ENCODE results near the gene GAL. TPM values are rescaled to one million over a fixed set of nuclear protein-coding genes. Genes with fewer than 3 reads are reported as not detected.
A peak's percentile ranks its signal among the peaks of the same experiment; 100 is the strongest.

The GAL gene
- total RNA-seq, 1 experiment from 2014 or later: 65.2 TPM

- Histone ChIP-seq H3K14ac (ENCODE audit: insufficient read depth, low read length) (no peak overlapping the region), H3K4me2 (ENCODE audit: insufficient read depth, insufficient read length, low read length) (no peak overlapping the region), H2BK5ac (ENCODE audit: insufficient read length, low read length) (no peak overlapping the region), H3K56ac (ENCODE audit: insufficient read length, low read depth, low read length) (no peak overlapping the region), H3K79me2 (ENCODE audit: insufficient read depth, low read length) (no peaks in the 10 kb centered on the region), H3K27me3 (ENCODE audit: insufficient read depth, low read length) (no peaks in the 10 kb centered on the region), H2AK5ac (ENCODE audit: insufficient read length, low read length) (no peak overlapping the region), H4K91ac (ENCODE audit: insufficient read length, low read depth, low read length) (no peak overlapping the region), H3K9me3 (ENCODE audit: control insufficient read depth, low read depth, low read length) (no peaks in the 10 kb centered on the region), H2BK20ac (ENCODE audit: low read depth, low read length, poor library complexity, severe bottlenecking) (no peak overlapping the region), H3K9ac (ENCODE audit: extremely low read depth, insufficient read length, low read length) (no peak overlapping the region), H4K5ac (ENCODE audit: insufficient read length, low read depth, low read length) (no peak overlapping the region), H3K4me1 (ENCODE audit: insufficient read depth, low read length) (peaks cover 2% of the 10 kb centered on the region; the same call in 1 of the 2 replicates), H2AFZ (ENCODE audit: low read length) (no peak overlapping the region), H3K23ac (ENCODE audit: insufficient read length, low read depth, low read length) (no peak overlapping the region), H3K18ac (ENCODE audit: insufficient read length, low read depth, low read length) (no peak overlapping the region), H4K8ac (replicated peaks; ENCODE audit: insufficient read length, low read depth, low read length) (no peak overlapping the region), H2BK120ac (ENCODE audit: low read depth, low read length, poor library complexity, severe bottlenecking) (no peak overlapping the region), H3K27ac (ENCODE audit: insufficient read length, low read depth, low read length) (no peak overlapping the region), H2BK12ac (ENCODE audit: insufficient read length, low read depth, low read length) (no peak overlapping the region), H3K23me2 (ENCODE audit: insufficient read length, low read depth, low read length, poor library complexity, severe bottlenecking) (no peaks in the 10 kb centered on the region), H3K4ac (ENCODE audit: low read depth, low read length) (no peak overlapping the region), H3T11ph (ENCODE audit: low read length) (no peak overlapping the region), H4K20me1 (ENCODE audit: control insufficient read depth, insufficient read depth, insufficient read length) (no peaks in the 10 kb centered on the region), H2BK15ac (ENCODE audit: low read depth, low read length) (no peak overlapping the region), H3K79me1 (ENCODE audit: insufficient read depth, low read depth, low read length, poor library complexity, severe bottlenecking) (no peaks in the 10 kb centered on the region)
- Mint-ChIP-seq H3K4me3 (peak overlapping the region; percentile 33 to 40; a peak in 1 of 5 replicates), H3K4me1 (peaks cover 49 to 60% of the 10 kb centered on the region in 2 experiments), H3K27ac (peak overlapping the region in 2 of 3 experiments; percentile 82 to 99; a peak in 3 of 7 replicates), H3K36me3 (ENCODE audit: insufficient read depth in 1 of 3, low read depth in 3 of 3) (peaks cover 5 to 26% (median 20%) of the 10 kb centered on the region in 3 experiments; a peak in 6 of 7 replicates), H3K9me3 (peaks cover 6 to 9% of the 10 kb centered on the region in 2 experiments; a peak in 4 of 5 replicates), H3K27me3 (ENCODE audit: low read depth) (no peaks in the 10 kb centered on the region; the same call in 1 of the 2 replicates)
- no CpG with 5 or more reads among the region's 10 CpGs for WGBS (ENCODE audit: extremely low coverage, insufficient read length, low lambda C conversion rate)
- DNase-seq: no peak
- TF ChIP-seq CTCF (conservative IDR thresholded peaks at IDR 0.05): no peak
Observed at GRCh38 chr11:68693484-68693882, 9.1 kb downstream of the GAL start.
